ENCODE measurements around the gene CYP2F1. TPM values are rescaled to one million over a fixed set of nuclear protein-coding genes. Genes with fewer than 3 reads are reported as not detected.
"Not testable (repeated sequence)": the region's sequence is repeated elsewhere in the genome, so short reads cannot be mapped to it uniquely, and the experiment has no call there.

CYP2F1 gene
- total RNA-seq, 3 donors from 2014 or later = not detected

- Histone ChIP-seq H3K4me1 (no peaks in the 10 kb centered on the region), H3K27me3 (no peaks in the 10 kb centered on the region), H3K9me3 (no peaks in the 10 kb centered on the region), H3K4me3 (no peak overlapping the region), H3K36me3 (no peaks in the 10 kb centered on the region), H3K27ac (no peak overlapping the region)
- intact Hi-C loops (cut with DNase I; ENCODE audit: low total_unique reads) = no loop called here
- no peak for DNase-seq (ENCODE audit: low spot score in 2 of 2)
- TF ChIP-seq CTCF (IDR thresholded peaks at IDR 0.05) = no peak
- TF ChIP-seq POLR2A (IDR thresholded peaks at IDR 0.05) = no peak
- TF ChIP-seq POLR2AphosphoS5 (IDR thresholded peaks at IDR 0.05) = no peak
Observed at GRCh38 chr19:41112728-41113290, 1.4 kb upstream of the CYP2F1 start.

- DNase-seq (ENCODE audit: low spot score in 2 of 2) = no peak
- no peak for TF ChIP-seq CTCF (IDR thresholded peaks at IDR 0.05)
- no peak for TF ChIP-seq POLR2A (IDR thresholded peaks at IDR 0.05)
- no peak for TF ChIP-seq POLR2AphosphoS5 (IDR thresholded peaks at IDR 0.05)
Observed at GRCh38 chr19:41116261-41116660, 2.0 kb downstream of the CYP2F1 start.

GRCh38 chr19:41120929-41121911 lies 7.0 kb downstream of the CYP2F1 start:
- H3K27me3 ChIP-seq; H3K4me1 ChIP-seq; H3K9me3 ChIP-seq; DNase-seq (ENCODE audit: low spot score in 2 of 2); intact Hi-C loops (cut with DNase I; ENCODE audit: low total_unique reads); H3K4me3 ChIP-seq; H3K27ac ChIP-seq; H3K36me3 ChIP-seq: not testable (repeated sequence)

More at GRCh38 chr19:41116261-41116660, 2.0 kb downstream of the CYP2F1 start:
- H3K27ac ChIP-seq = no peak overlapping the region
- H3K9me3 ChIP-seq = no peaks in the 10 kb centered on the region
- H3K27me3 ChIP-seq = no peaks in the 10 kb centered on the region
- H3K36me3 ChIP-seq = no peaks in the 10 kb centered on the region
- H3K4me1 ChIP-seq = no peaks in the 10 kb centered on the region
- H3K4me3 ChIP-seq = no peak overlapping the region
- intact Hi-C loops (cut with DNase I; ENCODE audit: low total_unique reads) = loop anchor here (5.0 kb wide), 1 partner anchor 1304 kb away; no protein-coding TSS in a partner anchor

GRCh38 chr19:41122846-41123245 lies 8.6 kb downstream of the CYP2F1 start:
- H3K4me1 ChIP-seq; H3K27me3 ChIP-seq; H3K9me3 ChIP-seq; intact Hi-C loops (cut with DNase I; ENCODE audit: low total_unique reads); H3K4me3 ChIP-seq; H3K36me3 ChIP-seq; H3K27ac ChIP-seq; DNase-seq (ENCODE audit: low spot score in 2 of 2): not testable (repeated sequence)

- Histone ChIP-seq H3K9me3 (no peaks in the 10 kb centered on the region), H3K27me3 (no peaks in the 10 kb centered on the region), H3K27ac (no peak overlapping the region), H3K4me1 (no peaks in the 10 kb centered on the region), H3K36me3 (no peaks in the 10 kb centered on the region), H3K4me3 (no peak overlapping the region)
- no peak for TF ChIP-seq POLR2A (IDR thresholded peaks at IDR 0.05)
- no peak for TF ChIP-seq POLR2AphosphoS5 (IDR thresholded peaks at IDR 0.05)
- TF ChIP-seq CTCF (IDR thresholded peaks at IDR 0.05) = no peak
- no peak for DNase-seq (ENCODE audit: low spot score in 2 of 2)
- intact Hi-C loops (cut with DNase I; ENCODE audit: low total_unique reads) = no loop called here
Observed at GRCh38 chr19:41123716-41124294, 9.6 kb downstream of the CYP2F1 start.

GRCh38 chr19:41126765-41127203 lies 12.6 kb downstream of the CYP2F1 start:
- peak in 2 of 3 donors; percentile 19 to 29 for TF ChIP-seq CTCF (IDR thresholded peaks at IDR 0.05)
- H3K27me3 ChIP-seq; H3K4me1 ChIP-seq; DNase-seq (ENCODE audit: low spot score in 2 of 2); H3K4me3 ChIP-seq; H3K36me3 ChIP-seq; intact Hi-C loops (cut with DNase I; ENCODE audit: low total_unique reads); H3K27ac ChIP-seq; H3K9me3 ChIP-seq: not testable (repeated sequence)

GRCh38 chr19:41127362-41127761 lies 13.1 kb downstream of the CYP2F1 start:
- H3K4me1 ChIP-seq; DNase-seq (ENCODE audit: low spot score in 2 of 2); H3K9me3 ChIP-seq; H3K36me3 ChIP-seq; H3K4me3 ChIP-seq; intact Hi-C loops (cut with DNase I; ENCODE audit: low total_unique reads); H3K27me3 ChIP-seq; H3K27ac ChIP-seq: not testable (repeated sequence)

Data from breast epithelium (tissue), 4 donors.